ENCODE measurements around the gene KRTAP16-1. TPM values are rescaled to one million over a fixed set of nuclear protein-coding genes. Genes with fewer than 3 reads are reported as not detected.

Gene KRTAP16-1
- total RNA-seq (2021; fragmentation: NEBNext Ultra II Directional; extraction: Animal tissue kit (Norgen Biotek cat#: 25700)) (not detected in 2 replicates), polyA plus RNA-seq (2011; rRNA removed) (not detected in 2 replicates), polyA minus RNA-seq (2011; rRNA and poly(A)+ RNA removed) (not detected in 2 replicates)
- not detected for polyA plus RNA-seq (2011; cell fraction: cytosol; rRNA removed)
- not detected for polyA plus RNA-seq (2011; cell fraction: nucleus; rRNA removed)
- not detected in 4 replicates for polyA plus RNA-seq (2012, experiment 1 of 2)
- not detected for polyA plus RNA-seq (2012, experiment 2 of 2)
- not detected for polyA plus RNA-seq (2013, experiment 1 of 2)
- polyA plus RNA-seq (2013, experiment 2 of 2) = not detected
- polyA minus RNA-seq (2011; cell fraction: cytosol; rRNA and poly(A)+ RNA removed) = not detected
- not detected for polyA minus RNA-seq (2011; cell fraction: nucleus; rRNA and poly(A)+ RNA removed)
- long read RNA-seq, experiment 1 = 0 reads
- long read RNA-seq, experiment 2 = 0 reads

DNA sequence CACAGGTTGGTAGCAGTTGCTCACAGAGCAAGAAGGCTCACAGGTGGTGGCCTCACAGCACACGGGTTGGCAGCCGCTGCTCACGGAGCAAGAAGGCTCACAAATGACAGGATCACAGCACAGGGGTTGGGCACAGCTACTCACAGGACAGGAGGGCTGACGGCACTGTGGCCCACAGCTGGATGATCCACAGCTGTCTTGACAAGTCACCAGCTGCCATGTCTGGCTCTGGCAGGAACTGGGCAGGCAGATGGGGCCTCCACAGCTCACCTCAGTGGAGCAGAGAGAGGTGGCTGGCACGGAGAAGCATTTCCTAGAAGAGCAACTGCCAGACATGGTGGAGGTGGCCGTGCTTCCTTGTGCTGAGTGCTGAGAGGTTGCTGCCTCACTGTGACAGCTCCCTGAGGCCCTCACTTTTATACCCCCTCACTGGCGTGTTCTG lies at the start of gene KRTAP16-1:
Gene KRTAP16-1 (minus strand): TSS at position 392 of the 442 bp plus-strand sequence. CDS start 56 bp downstream, at position 336.
- Histone ChIP-seq H3K36me3 (ENCODE audit: control insufficient read depth in 2 of 4, insufficient read depth in 4 of 4, low read length in 3 of 4) (no peaks in the 10 kb centered on the region), H3K56ac (replicated peaks; ENCODE audit: insufficient read length, low read depth, low read length) (no peak within 1 kb of the TSS), H3K9ac (replicated peaks in 1 of 4; ENCODE audit: extremely low read depth in 1 of 4, low read depth in 3 of 4, low read length in 3 of 4) (no peak within 1 kb of the TSS), H2BK5ac (ENCODE audit: low read depth, low read length) (0 out of 2 replicates have a peak within 1 kb of the TSS, but pooled peaks have one; percentile 39), H3K23me2 (ENCODE audit: low read depth, low read length) (no peaks in the 10 kb centered on the region; the same call in 1 of the 2 replicates), H4K8ac (ENCODE audit: extremely low read depth, insufficient read depth, low read length) (no peak within 1 kb of the TSS), H3K18ac (ENCODE audit: extremely low read depth, low read length) (no peak within 1 kb of the TSS), H4K91ac (replicated peaks; ENCODE audit: insufficient read length, low read length) (no peak within 1 kb of the TSS), H3K79me1 (ENCODE audit: low read depth, low read length) (no peaks in the 10 kb centered on the region), H3K14ac (ENCODE audit: insufficient read length) (no peak within 1 kb of the TSS), H2AFZ (ENCODE audit: low read length) (no peak within 1 kb of the TSS), H3K4me1 (replicated peaks in 1 of 4; ENCODE audit: control insufficient read depth in 3 of 4, insufficient read depth in 4 of 4, low read length in 3 of 4) (no peaks in the 10 kb centered on the region; a peak in 2 of 7 replicates), H3K27me3 (replicated peaks in 1 of 4; ENCODE audit: control insufficient read depth in 3 of 4, extremely low read depth in 1 of 4, insufficient read depth in 3 of 4, low read length in 3 of 4) (no peaks in the 10 kb centered on the region; a peak in 1 of 7 replicates), H3K9me3 (ENCODE audit: insufficient read depth in 2 of 2, low read depth in 1 of 2, low read length in 1 of 2) (no peaks in the 10 kb centered on the region), H3K79me2 (ENCODE audit: control insufficient read depth in 1 of 2, insufficient read depth in 2 of 2, low read length in 2 of 2) (no peaks in the 10 kb centered on the region), H4K20me1 (replicated peaks in 1 of 2; ENCODE audit: control insufficient read depth in 1 of 2, insufficient read depth in 2 of 2, low read length in 2 of 2) (no peaks in the 10 kb centered on the region), H3K23ac (ENCODE audit: insufficient read length) (no peak within 1 kb of the TSS), H2BK120ac (replicated peaks; ENCODE audit: low read depth, low read length) (no peak within 1 kb of the TSS), H4K5ac (ENCODE audit: insufficient read length, low read depth, low read length) (no peak within 1 kb of the TSS), H3K4ac (replicated peaks; ENCODE audit: insufficient read length, low read depth, low read length) (no peak within 1 kb of the TSS), H3K4me3 (ENCODE audit: extremely low read depth in 1 of 4, insufficient read depth in 2 of 4, low read depth in 3 of 4, low read length in 4 of 4) (no peak within 1 kb of the TSS), H2BK20ac (ENCODE audit: low read length) (no peak within 1 kb of the TSS), H3K4me2 (ENCODE audit: insufficient read depth in 1 of 2, low read depth in 2 of 2, low read length in 2 of 2) (no peak within 1 kb of the TSS), H2BK15ac (ENCODE audit: low read length) (peak within 1 kb of the TSS; percentile 46; the same call in 1 of the 2 replicates), H3K27ac (ENCODE audit: low read depth, low read length) (no peak within 1 kb of the TSS), H2AK5ac (ENCODE audit: low read depth, low read length) (no peak within 1 kb of the TSS), H2BK12ac (ENCODE audit: low read depth, low read length) (no peak within 1 kb of the TSS)
- FAIRE-seq = no peak
- no peak for DNase-seq (ENCODE audit: low read depth in 1 of 2, low spot score in 2 of 2)
- TF ChIP-seq POLR2AphosphoS5 (IDR thresholded peaks at IDR 0.05; ENCODE audit: low read depth, low read length) (no peak), GABPA (IDR thresholded peaks at IDR 0.05; ENCODE audit: borderline replicate concordance, insufficient read depth, low read length) (no peak)
- ChIA-PET CTCF (ENCODE audit: partially characterized antibody) (interaction anchor here (0.9 to 1.7 kb wide), 2 partner anchors 13 to 133 kb away, joined by 3 to 4 read pairs; no protein-coding TSS in a partner anchor), POLR2A (ENCODE audit: partially characterized antibody) (no interaction called here)
- 90% methylated on average over 5 of the region's 7 CpGs; no CpG with 5 or more reads in 1 of the 2 experiments for WGBS, 2 experiments (ENCODE audit: extremely low coverage in 1 of 2, insufficient coverage in 1 of 2, insufficient read length in 1 of 2, insufficient replicate concordance in 2 of 2, low coverage in 1 of 2, low lambda C conversion rate in 2 of 2, missing lambda C conversion rate in 1 of 2)
